Panc1 (cell line): ENCODE results near the gene IFNG-AS1. TPM values are rescaled to one million over a fixed set of nuclear protein-coding genes. Genes with fewer than 3 reads are reported as not detected.

Source experiments
- ATAC-seq: fragments of 200-7000 bp; cut with Tn5 transposase; 2 replicates; pipeline ENCODE4 v1.9.1; 2020; ENCODE audit warnings: mild to moderate bottlenecking, moderate library complexity
- BruUV-seq: library from RNA; stranded (reverse); fragments of 400-500 nt; replicated peaks from 2 replicates; lab custom pipeline; 2021; lab: Mats Ljungman, UMichigan
- CTCF ChIA-PET: fragments of 300-600 bp; sonication (Branson Sonifier 250); formaldehyde crosslinking; loops from one replicate; lab custom pipeline; 2022; ENCODE audit warnings: antibody characterized with exemption; lab: Charles Lee
- POLR2A ChIA-PET: fragments of 300-600 bp; sonication (Branson Sonifier 250); formaldehyde crosslinking; loops from one replicate; lab custom pipeline; 2022; ENCODE audit warnings: antibody characterized with exemption; lab: Charles Lee
- DNase-seq: peaks from one replicate; pipeline ENCODE4 v3.0.0-alpha.2; 2010; ENCODE audit warnings: low read depth, low spot score
- H3K27ac ChIP-seq: 2 replicates; pipeline ENCODE4 v1.5.1; 2011; ENCODE audit warnings: mild to moderate bottlenecking, low read length, inconsistent platforms
- H3K27me3 ChIP-seq: fragments of 200-500 bp; sonication (Bioruptor generic); 2 replicates; pipeline ENCODE4 v1.6.0; 2014; ENCODE audit warnings: low read length, inconsistent platforms; ENCODE audit not compliant: control insufficient read depth, insufficient read depth
- H3K36me3 ChIP-seq: fragments of 200-500 bp; sonication (Bioruptor generic); 2 replicates; pipeline ENCODE4 v1.5.1; 2014; ENCODE audit warnings: inconsistent platforms, mild to moderate bottlenecking, low read length, moderate library complexity; ENCODE audit not compliant: control insufficient read depth, insufficient read depth
- H3K4me1 ChIP-seq: 2 replicates; pipeline ENCODE4 v1.5.1; 2011; ENCODE audit warnings: inconsistent platforms, mild to moderate bottlenecking, low read length, moderate library complexity; ENCODE audit not compliant: control insufficient read depth, insufficient read depth
- H3K4me3 ChIP-seq, 2 experiments: 2 replicates each; pipeline ENCODE4 v1.5.1; 2011 to 2012; ENCODE audit warnings: low read depth in 2 of 2, low read length in 2 of 2, mild to moderate bottlenecking in 2 of 2, inconsistent platforms in 1 of 2, moderate library complexity in 1 of 2
- H3K9me3 ChIP-seq: fragments of 200-500 bp; sonication (Bioruptor generic); 2 replicates; pipeline ENCODE4 v1.5.1; 2014; ENCODE audit warnings: low read depth, mild to moderate bottlenecking, inconsistent platforms, low read length, moderate library complexity; ENCODE audit not compliant: control insufficient read depth, insufficient read depth
- POLR2AphosphoS5 ChIP-seq: IDR thresholded peaks from 2 replicates; pipeline ENCODE4 v1.6.1; 2012; ENCODE audit warnings: mild to moderate bottlenecking, low read depth, low read length, moderate library complexity
- REST ChIP-seq, 2 experiments: IDR thresholded peaks; 2 replicates each; pipeline ENCODE4 v1.6.1; 2011 to 2012; ENCODE audit warnings: low read depth in 2 of 2, control low read depth in 1 of 2, low read length in 1 of 2, mild to moderate bottlenecking in 1 of 2, moderate library complexity in 1 of 2; ENCODE audit not compliant: insufficient read depth in 1 of 2
- SIN3A ChIP-seq: IDR thresholded peaks from 2 replicates; pipeline ENCODE4 v1.6.1; 2012; ENCODE audit warnings: low read depth, mild to moderate bottlenecking, low read length, moderate library complexity, borderline replicate concordance; ENCODE audit not compliant: insufficient read depth
- TCF7L2 ChIP-seq: IDR thresholded peaks from 2 replicates; pipeline ENCODE4 v1.6.1; 2011; ENCODE audit warnings: mild to moderate bottlenecking, low read depth, low read length, inconsistent platforms
- in situ Hi-C: cut with HindIII; loops from 2 replicates; pipeline ENCODE4 v1.10.0; 2016; ENCODE audit warnings: low sequenced_read_pairs, low pct_unique_long_range_greater_than_20kb
- intact Hi-C: fragments of 100-400 bp; cut with micrococcal nuclease; formaldehyde crosslinking; loops from one replicate; pipeline ENCODE4 v1.10.0; 2022; ENCODE audit not compliant: unreplicated experiment
- total RNA-seq: library from RNA; stranded (reverse); gene quantifications from one replicate; pipeline ENCODE4 v1.2.1, GENCODE V29; 2021; ENCODE audit not compliant: unreplicated experiment
- TF ChIP-seq, protein P1 (sequence below): fragments of 450-650 bp; IDR thresholded peaks from 2 replicates; pipeline ENCODE4 v1.5.1; 2017; ENCODE audit warnings: mild to moderate bottlenecking

Gene IFNG-AS1
- total RNA-seq, 1 experiment from 2014 or later, result not detected

DNA sequence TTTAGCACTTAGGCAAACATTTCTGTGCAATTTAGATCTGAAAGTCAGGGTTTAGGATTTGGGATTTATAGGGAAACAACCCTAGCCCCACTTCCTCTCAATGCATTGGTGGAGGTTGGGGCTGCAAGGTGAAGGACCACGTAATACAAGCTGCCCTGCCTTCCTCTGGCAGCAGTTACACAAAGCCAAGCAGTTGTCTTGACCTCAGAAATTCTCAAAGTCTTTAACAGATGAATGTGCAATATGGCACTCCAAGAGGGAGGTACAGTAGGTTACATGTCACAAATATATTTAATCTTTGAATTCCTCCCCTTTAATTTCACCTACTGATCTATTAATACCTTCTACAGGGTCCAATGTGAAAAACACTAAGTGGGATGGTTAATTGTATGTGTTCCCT lies 23.9 kb downstream of the IFNG-AS1 start:
- DNase-seq (no peak), ATAC-seq (no peak)
- no peaks in the 10 kb centered on the region for H3K36me3 ChIP-seq
- intact Hi-C loops, result no loop called here
- no peak overlapping the region for H3K27ac ChIP-seq
- in situ Hi-C loops, result no loop called here
- H3K9me3 ChIP-seq, result no peaks in the 10 kb centered on the region
- BruUV-seq, result no TSS peak
- no peak for TF ChIP-seq REST (IDR thresholded peaks at IDR 0.05; ENCODE audit: insufficient read depth in 1 of 2, low read depth in 2 of 2, low read length in 1 of 2)
- no peak for TF ChIP-seq SIN3A
- CTCF ChIA-PET, result no interaction called here
- POLR2A ChIA-PET, result no interaction called here
- H3K4me1 ChIP-seq, result no peaks in the 10 kb centered on the region
- no peak overlapping the region for H3K4me3 ChIP-seq
- H3K27me3 ChIP-seq, result no peaks in the 10 kb centered on the region; the same call in 1 of the 2 replicates

GRCh38 chr12:68016136-68016535 lies 26.9 kb downstream of the IFNG-AS1 start:
- Histone ChIP-seq H3K4me1 (no peaks in the 10 kb centered on the region), H3K9me3 (no peaks in the 10 kb centered on the region), H3K4me3 (no peak overlapping the region), H3K27me3 (no peaks in the 10 kb centered on the region; the same call in 1 of the 2 replicates), H3K36me3 (no peaks in the 10 kb centered on the region), H3K27ac (no peak overlapping the region)
- ChIA-PET CTCF (no interaction called here), POLR2A (no interaction called here)
- DNase-seq, result no peak
- BruUV-seq, result no TSS peak
- no peak for ATAC-seq
- intact Hi-C loops (no loop called here), in situ Hi-C loops (no loop called here)
- TF ChIP-seq REST (IDR thresholded peaks at IDR 0.05; ENCODE audit: insufficient read depth in 1 of 2, low read depth in 2 of 2, low read length in 1 of 2) (no peak), SIN3A (no peak), TCF7L2 (no peak), POLR2AphosphoS5 (no peak)
- TF ChIP-seq, protein P1, sequence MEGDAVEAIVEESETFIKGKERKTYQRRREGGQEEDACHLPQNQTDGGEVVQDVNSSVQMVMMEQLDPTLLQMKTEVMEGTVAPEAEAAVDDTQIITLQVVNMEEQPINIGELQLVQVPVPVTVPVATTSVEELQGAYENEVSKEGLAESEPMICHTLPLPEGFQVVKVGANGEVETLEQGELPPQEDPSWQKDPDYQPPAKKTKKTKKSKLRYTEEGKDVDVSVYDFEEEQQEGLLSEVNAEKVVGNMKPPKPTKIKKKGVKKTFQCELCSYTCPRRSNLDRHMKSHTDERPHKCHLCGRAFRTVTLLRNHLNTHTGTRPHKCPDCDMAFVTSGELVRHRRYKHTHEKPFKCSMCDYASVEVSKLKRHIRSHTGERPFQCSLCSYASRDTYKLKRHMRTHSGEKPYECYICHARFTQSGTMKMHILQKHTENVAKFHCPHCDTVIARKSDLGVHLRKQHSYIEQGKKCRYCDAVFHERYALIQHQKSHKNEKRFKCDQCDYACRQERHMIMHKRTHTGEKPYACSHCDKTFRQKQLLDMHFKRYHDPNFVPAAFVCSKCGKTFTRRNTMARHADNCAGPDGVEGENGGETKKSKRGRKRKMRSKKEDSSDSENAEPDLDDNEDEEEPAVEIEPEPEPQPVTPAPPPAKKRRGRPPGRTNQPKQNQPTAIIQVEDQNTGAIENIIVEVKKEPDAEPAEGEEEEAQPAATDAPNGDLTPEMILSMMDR, result no peak
